H9 (cell line): ENCODE measurements around the gene TRAF3. TPM values are rescaled to one million over a fixed set of nuclear protein-coding genes. Genes with fewer than 3 reads are reported as not detected.
"Not testable (repeated sequence)": the region's sequence is repeated elsewhere in the genome, so short reads cannot be mapped to it uniquely, and the experiment has no call there.

Experiments
- DNase-seq: peaks from one replicate; pipeline ENCODE4 v3.0.0-alpha.2; 2017
- H2AFZ ChIP-seq: one replicate; pipeline ENCODE4 v1.6.1; 2013; ENCODE audit warnings: mild to moderate bottlenecking, low read length, control low read depth, moderate library complexity
- H2AK5ac ChIP-seq: 2 replicates; pipeline ENCODE4 v1.6.1; 2013; ENCODE audit warnings: low read length, control low read depth, mixed read lengths; ENCODE audit not compliant: insufficient read length
- H2BK120ac ChIP-seq: one replicate; pipeline ENCODE4 v1.6.1; 2013; ENCODE audit warnings: low read depth, mild to moderate bottlenecking, low read length, control low read depth, inconsistent platforms; ENCODE audit not compliant: poor library complexity, severe bottlenecking
- H2BK12ac ChIP-seq: 2 replicates; pipeline ENCODE4 v1.6.1; 2013; ENCODE audit warnings: low read length, control low read depth, mixed read lengths, low read depth; ENCODE audit not compliant: insufficient read length
- H2BK15ac ChIP-seq: 2 replicates; pipeline ENCODE4 v1.6.1; 2013; ENCODE audit warnings: low read depth, low read length, control low read depth
- H2BK20ac ChIP-seq: one replicate; pipeline ENCODE4 v1.6.1; 2013; ENCODE audit warnings: low read depth, mild to moderate bottlenecking, low read length, control low read depth, inconsistent platforms; ENCODE audit not compliant: poor library complexity, severe bottlenecking
- H2BK5ac ChIP-seq: 2 replicates; pipeline ENCODE4 v1.6.1; 2013; ENCODE audit warnings: low read length, control low read depth, mixed read lengths; ENCODE audit not compliant: insufficient read length
- H3K14ac ChIP-seq: 2 replicates; pipeline ENCODE4 v1.6.1; 2013; ENCODE audit warnings: low read length, control low read depth; ENCODE audit not compliant: insufficient read depth
- H3K18ac ChIP-seq: 2 replicates; pipeline ENCODE4 v1.6.1; 2013; ENCODE audit warnings: low read depth, mild to moderate bottlenecking, mixed read lengths, low read length, control low read depth; ENCODE audit not compliant: insufficient read length
- H3K23ac ChIP-seq: 2 replicates; pipeline ENCODE4 v1.6.1; 2013; ENCODE audit warnings: low read length, control low read depth, mixed read lengths, low read depth; ENCODE audit not compliant: insufficient read length
- H3K23me2 ChIP-seq: 2 replicates; pipeline ENCODE4 v1.6.1; 2013; ENCODE audit warnings: low read depth, mild to moderate bottlenecking, mixed read lengths, low read length, control low read depth; ENCODE audit not compliant: insufficient read length, poor library complexity, severe bottlenecking
- H3K27ac ChIP-seq: 2 replicates; pipeline ENCODE4 v1.5.1; 2013; ENCODE audit warnings: low read length, control low read depth, mixed read lengths, low read depth; ENCODE audit not compliant: insufficient read length
- H3K27me3 ChIP-seq: 2 replicates; pipeline ENCODE4 v1.6.1; 2013; ENCODE audit warnings: low read length, control low read depth, inconsistent platforms; ENCODE audit not compliant: insufficient read depth
- H3K4ac ChIP-seq: 2 replicates; pipeline ENCODE4 v1.6.1; 2013; ENCODE audit warnings: low read depth, mild to moderate bottlenecking, control low read depth, inconsistent platforms, low read length, moderate library complexity
- H3K4me1 ChIP-seq: 2 replicates; pipeline ENCODE4 v1.6.1; 2013; ENCODE audit warnings: low read length, control low read depth, inconsistent platforms; ENCODE audit not compliant: insufficient read depth
- H3K4me2 ChIP-seq: 2 replicates; pipeline ENCODE4 v1.6.1; 2013; ENCODE audit warnings: low read length, control low read depth, mixed read lengths; ENCODE audit not compliant: insufficient read length, insufficient read depth
- H3K56ac ChIP-seq: 2 replicates; pipeline ENCODE4 v1.6.1; 2013; ENCODE audit warnings: low read depth, mild to moderate bottlenecking, mixed read lengths, low read length, control low read depth; ENCODE audit not compliant: insufficient read length
- H3K79me1 ChIP-seq: 2 replicates; pipeline ENCODE4 v1.6.1; 2013; ENCODE audit warnings: low read depth, mild to moderate bottlenecking, moderate library complexity, low read length, control low read depth, inconsistent platforms; ENCODE audit not compliant: insufficient read depth, poor library complexity, severe bottlenecking
- H3K79me2 ChIP-seq: 2 replicates; pipeline ENCODE4 v1.6.1; 2013; ENCODE audit warnings: low read length, control low read depth, inconsistent platforms; ENCODE audit not compliant: insufficient read depth
- H3K9ac ChIP-seq: 2 replicates; pipeline ENCODE4 v1.6.1; 2013; ENCODE audit warnings: low read length, control low read depth, mixed read lengths; ENCODE audit not compliant: insufficient read length; ENCODE audit errors: extremely low read depth
- H3K9me3 ChIP-seq: one replicate; pipeline ENCODE4 v1.6.1; 2013; ENCODE audit warnings: low read depth, low read length, inconsistent platforms; ENCODE audit not compliant: control insufficient read depth
- H3T11ph ChIP-seq: one replicate; pipeline ENCODE4 v1.6.1; 2013; ENCODE audit warnings: mild to moderate bottlenecking, low read length, control low read depth, inconsistent platforms
- H4K20me1 ChIP-seq: one replicate; pipeline ENCODE4 v1.6.1; 2013; ENCODE audit not compliant: control insufficient read depth, insufficient read length, insufficient read depth
- H4K5ac ChIP-seq: 2 replicates; pipeline ENCODE4 v1.6.1; 2013; ENCODE audit warnings: low read depth, mild to moderate bottlenecking, mixed read lengths, low read length, control low read depth; ENCODE audit not compliant: insufficient read length
- H4K8ac ChIP-seq: replicated peaks from 2 replicates; pipeline ENCODE4 v1.6.1; 2013; ENCODE audit warnings: low read length, control low read depth, mixed read lengths, low read depth; ENCODE audit not compliant: insufficient read length
- H4K91ac ChIP-seq: 2 replicates; pipeline ENCODE4 v1.6.1; 2013; ENCODE audit warnings: low read depth, mild to moderate bottlenecking, moderate library complexity, mixed read lengths, low read length, control low read depth; ENCODE audit not compliant: insufficient read length
- H3K27ac Mint-ChIP-seq, 3 experiments: 2 replicates in 2 of 3; 3 replicates in 1 of 3; pipeline ENCODE4 v1.8.0; 2020 to 2021; ENCODE audit warnings: mixed read lengths in 3 of 3, mild to moderate bottlenecking in 1 of 3, moderate library complexity in 1 of 3
- H3K27me3 Mint-ChIP-seq: 2 replicates; pipeline ENCODE4 v1.8.0; 2021; ENCODE audit warnings: low read depth, mild to moderate bottlenecking, moderate library complexity, mixed read lengths
- H3K36me3 Mint-ChIP-seq, 3 experiments: 2 replicates in 2 of 3; 3 replicates in 1 of 3; pipeline ENCODE4 v1.8.0; 2020 to 2021; ENCODE audit warnings: low read depth in 3 of 3, mixed read lengths in 3 of 3; ENCODE audit not compliant: insufficient read depth in 1 of 3
- H3K4me1 Mint-ChIP-seq, 2 experiments: 2 replicates each; pipeline ENCODE4 v1.8.0; 2020; ENCODE audit warnings: mixed read lengths in 2 of 2
- H3K4me3 Mint-ChIP-seq, 2 experiments: 2 replicates in 1 of 2; 3 replicates in 1 of 2; pipeline ENCODE4 v1.8.0; 2020 to 2021; ENCODE audit warnings: mild to moderate bottlenecking in 2 of 2, mixed read lengths in 2 of 2, moderate library complexity in 1 of 2
- H3K9me3 Mint-ChIP-seq, 2 experiments: 2 replicates in 1 of 2; 3 replicates in 1 of 2; pipeline ENCODE4 v1.8.0; 2020; ENCODE audit warnings: mild to moderate bottlenecking in 2 of 2, mixed read lengths in 2 of 2, moderate library complexity in 1 of 2
- WGBS: extraction: QIAGEN DNeasy Blood & Tissue Kit; methylation state at CpG from one replicate; pipeline ENCODE4 v1.1.7; 2013; ENCODE audit warnings: missing lambda C conversion rate, low lambda C conversion rate, mixed read lengths; ENCODE audit not compliant: insufficient read length; ENCODE audit errors: extremely low coverage; 5-methylcytosine and 5-hydroxymethylcytosine counted together
- total RNA-seq: library from RNA; stranded (reverse); gene quantifications from 2 replicates; pipeline ENCODE4 v1.2.1, GENCODE V29; 2021
- TF ChIP-seq, protein P1 (sequence below): fragments of 200-600 bp; sonication (generic); conservative IDR thresholded peaks from 3 replicates; pipeline ENCODE4 v1.8.0; 2021; ENCODE audit warnings: antibody characterized with exemption, mild to moderate bottlenecking

The TRAF3 gene
- total RNA-seq, 1 experiment from 2014 or later, result 9.6 TPM

- H4K5ac ChIP-seq, result no peak overlapping the region
- H3K4me1 Mint-ChIP-seq, result peaks cover 48 to 56% of the 10 kb centered on the region in 2 experiments
- H2BK120ac ChIP-seq, result no peak overlapping the region
- peaks cover 2 to 4% (median 2%) of the 10 kb centered on the region in 3 experiments; a peak in 2 of 7 replicates for H3K36me3 Mint-ChIP-seq
- H3K14ac ChIP-seq, result no peak overlapping the region
- H2BK12ac ChIP-seq, result no peak overlapping the region
- no peaks in the 10 kb centered on the region for H3K27me3 Mint-ChIP-seq
- H3K79me1 ChIP-seq, result no peaks in the 10 kb centered on the region
- no peak overlapping the region for H3K27ac ChIP-seq
- H3K9me3 Mint-ChIP-seq, result no peaks in the 10 kb centered on the region
- no peak overlapping the region for H2BK15ac ChIP-seq
- H3K4me1 ChIP-seq, result peaks cover 11% of the 10 kb centered on the region
- H3K9me3 ChIP-seq, result no peaks in the 10 kb centered on the region
- no peak overlapping the region; a peak in 1 of 7 replicates for H3K27ac Mint-ChIP-seq
- no peak overlapping the region for H3K4me2 ChIP-seq
- H3K23ac ChIP-seq, result no peak overlapping the region
- TF ChIP-seq, protein P1, sequence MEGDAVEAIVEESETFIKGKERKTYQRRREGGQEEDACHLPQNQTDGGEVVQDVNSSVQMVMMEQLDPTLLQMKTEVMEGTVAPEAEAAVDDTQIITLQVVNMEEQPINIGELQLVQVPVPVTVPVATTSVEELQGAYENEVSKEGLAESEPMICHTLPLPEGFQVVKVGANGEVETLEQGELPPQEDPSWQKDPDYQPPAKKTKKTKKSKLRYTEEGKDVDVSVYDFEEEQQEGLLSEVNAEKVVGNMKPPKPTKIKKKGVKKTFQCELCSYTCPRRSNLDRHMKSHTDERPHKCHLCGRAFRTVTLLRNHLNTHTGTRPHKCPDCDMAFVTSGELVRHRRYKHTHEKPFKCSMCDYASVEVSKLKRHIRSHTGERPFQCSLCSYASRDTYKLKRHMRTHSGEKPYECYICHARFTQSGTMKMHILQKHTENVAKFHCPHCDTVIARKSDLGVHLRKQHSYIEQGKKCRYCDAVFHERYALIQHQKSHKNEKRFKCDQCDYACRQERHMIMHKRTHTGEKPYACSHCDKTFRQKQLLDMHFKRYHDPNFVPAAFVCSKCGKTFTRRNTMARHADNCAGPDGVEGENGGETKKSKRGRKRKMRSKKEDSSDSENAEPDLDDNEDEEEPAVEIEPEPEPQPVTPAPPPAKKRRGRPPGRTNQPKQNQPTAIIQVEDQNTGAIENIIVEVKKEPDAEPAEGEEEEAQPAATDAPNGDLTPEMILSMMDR, result no peak
- no peak overlapping the region for H3K18ac ChIP-seq
- H3K27me3 ChIP-seq, result no peaks in the 10 kb centered on the region
- H3K56ac ChIP-seq, result no peak overlapping the region
- no peak overlapping the region for H2AK5ac ChIP-seq
- no peak overlapping the region for H3K4ac ChIP-seq
- no peaks in the 10 kb centered on the region for H3K79me2 ChIP-seq
- H3K4me3 Mint-ChIP-seq, result no peak overlapping the region
- H2AFZ ChIP-seq, result no peak overlapping the region
- H3K9ac ChIP-seq, result no peak overlapping the region
- WGBS, result no CpG with 5 or more reads among the region's 5 CpGs
- no peak overlapping the region for H4K8ac ChIP-seq
- H2BK5ac ChIP-seq, result no peak overlapping the region
- H3K23me2 ChIP-seq, result no peaks in the 10 kb centered on the region
- H2BK20ac ChIP-seq, result no peak overlapping the region
- no peaks in the 10 kb centered on the region for H4K20me1 ChIP-seq
- no peak overlapping the region for H3T11ph ChIP-seq
- H4K91ac ChIP-seq, result no peak overlapping the region
- DNase-seq, result no peak
Measured at GRCh38 chr14:102835959-102836358, 58.7 kb downstream of the TRAF3 start.

- H3K4me3 Mint-ChIP-seq, H3K79me2 ChIP-seq, H4K5ac ChIP-seq, H2BK12ac ChIP-seq, H3K27me3 ChIP-seq, H2BK15ac ChIP-seq, H2AFZ ChIP-seq, H3K23ac ChIP-seq, H3K27ac Mint-ChIP-seq, H3K4ac ChIP-seq, H3K14ac ChIP-seq, H3K56ac ChIP-seq, H3K27ac ChIP-seq, H2BK20ac ChIP-seq, H4K91ac ChIP-seq, H3K36me3 Mint-ChIP-seq, H3T11ph ChIP-seq, H3K9ac ChIP-seq, H3K4me1 ChIP-seq, H3K27me3 Mint-ChIP-seq, H3K4me2 ChIP-seq, H2BK120ac ChIP-seq, H3K79me1 ChIP-seq, H2BK5ac ChIP-seq, H3K9me3 ChIP-seq, H2AK5ac ChIP-seq, H3K9me3 Mint-ChIP-seq, H4K20me1 ChIP-seq, H3K23me2 ChIP-seq, H3K18ac ChIP-seq, DNase-seq, H4K8ac ChIP-seq: not testable (repeated sequence)
- H3K4me1 Mint-ChIP-seq, result peaks cover 47 to 56% of the 10 kb centered on the region in 2 experiments
- WGBS, result no CpG with 5 or more reads among the region's 5 CpGs
Measured at GRCh38 chr14:102837120-102837519, 59.9 kb downstream of the TRAF3 start.
